ENCODE results near the gene ITGB3.

ITGB3 gene

DNA sequence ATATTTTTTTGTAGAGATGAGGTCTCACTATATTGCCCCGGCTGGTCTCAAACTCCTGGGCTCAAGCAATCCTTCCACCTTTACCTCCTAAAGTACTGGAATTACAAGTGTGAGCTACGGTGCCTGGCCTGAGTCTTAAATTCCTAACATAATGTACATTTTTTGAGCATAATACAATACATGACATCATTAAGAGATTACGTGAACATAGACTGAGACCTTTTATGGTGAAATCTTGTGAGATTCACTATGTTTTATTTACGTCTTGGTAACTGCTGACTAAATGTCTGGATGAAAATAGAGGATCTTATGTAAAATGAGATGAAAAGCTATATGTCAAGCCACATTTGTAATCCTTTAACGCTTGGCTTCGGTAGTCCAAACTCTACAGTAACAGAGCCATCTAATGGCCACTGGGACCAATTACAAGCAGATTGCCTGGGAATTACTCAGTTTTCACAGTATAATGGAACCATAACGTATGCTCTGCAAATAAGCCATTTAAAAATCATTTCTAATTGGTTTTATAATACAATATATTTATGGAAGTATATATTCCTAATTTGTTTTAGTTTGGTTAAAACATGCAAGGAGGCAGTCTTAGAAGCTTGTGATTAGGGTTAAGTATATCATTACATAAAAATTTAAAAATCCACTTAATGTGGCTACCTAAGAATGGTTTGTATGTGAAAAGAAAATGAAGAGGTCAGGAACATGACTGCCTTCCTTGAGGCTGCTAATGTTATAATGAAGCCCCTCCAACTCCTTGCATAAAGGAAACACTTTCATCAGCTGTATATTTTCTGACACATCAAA is 62.0 kb downstream of the ITGB3 start:
- peak; percentile 80 for DNase-seq
- in situ Hi-C loops (cut with HindIII; ENCODE audit: low pct_ligation_motif_present, low pct_unique_long_range_greater_than_20kb, low sequenced_read_pairs) = no loop called here

- no peak for DNase-seq
- in situ Hi-C loops (cut with HindIII; ENCODE audit: low pct_ligation_motif_present, low pct_unique_long_range_greater_than_20kb, low sequenced_read_pairs) = no loop called here
Measured at GRCh38 chr17:47316311-47316710, 62.7 kb downstream of the ITGB3 start.

GRCh38 chr17:47317119-47317518 is 63.5 kb downstream of the ITGB3 start:
- DNase-seq = no peak
- in situ Hi-C loops (cut with HindIII; ENCODE audit: low pct_ligation_motif_present, low pct_unique_long_range_greater_than_20kb, low sequenced_read_pairs) = no loop called here

DNA sequence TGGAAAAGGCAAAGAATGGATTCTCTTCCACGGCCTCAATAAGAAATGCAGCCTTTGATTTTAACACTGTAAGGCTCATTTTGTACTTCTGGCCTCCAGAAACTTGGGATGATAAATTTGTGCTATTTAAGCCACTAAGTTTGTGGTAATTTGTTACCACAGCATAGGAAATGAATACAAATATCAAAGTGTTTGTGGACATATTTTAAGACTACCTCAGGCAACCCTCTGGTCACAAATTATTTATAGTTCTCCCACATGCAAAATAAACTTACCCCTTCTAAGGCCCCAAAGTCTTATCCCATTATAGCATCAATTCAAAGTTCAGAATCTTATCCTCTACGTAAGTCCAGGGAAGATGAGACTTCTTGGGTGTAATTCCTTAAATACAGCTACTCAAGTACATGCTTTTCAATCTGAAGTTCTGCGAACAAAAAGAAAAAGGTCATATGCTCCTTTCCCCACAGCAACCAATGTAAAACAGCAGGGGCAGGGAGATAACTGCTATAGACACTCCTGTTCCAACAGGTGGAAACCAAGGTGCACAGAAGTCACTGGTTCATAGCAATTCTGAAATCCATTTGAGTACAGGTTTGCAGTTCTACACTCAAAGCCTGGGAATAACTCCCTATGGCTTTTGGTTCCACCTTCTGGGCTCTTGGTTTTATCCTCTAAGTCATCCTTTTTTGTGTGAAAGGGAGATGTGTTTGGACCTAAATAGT is 64.7 kb downstream of the ITGB3 start:
- DNase-seq = no peak
- in situ Hi-C loops (cut with HindIII; ENCODE audit: low pct_ligation_motif_present, low pct_unique_long_range_greater_than_20kb, low sequenced_read_pairs) = no loop called here

DNA sequence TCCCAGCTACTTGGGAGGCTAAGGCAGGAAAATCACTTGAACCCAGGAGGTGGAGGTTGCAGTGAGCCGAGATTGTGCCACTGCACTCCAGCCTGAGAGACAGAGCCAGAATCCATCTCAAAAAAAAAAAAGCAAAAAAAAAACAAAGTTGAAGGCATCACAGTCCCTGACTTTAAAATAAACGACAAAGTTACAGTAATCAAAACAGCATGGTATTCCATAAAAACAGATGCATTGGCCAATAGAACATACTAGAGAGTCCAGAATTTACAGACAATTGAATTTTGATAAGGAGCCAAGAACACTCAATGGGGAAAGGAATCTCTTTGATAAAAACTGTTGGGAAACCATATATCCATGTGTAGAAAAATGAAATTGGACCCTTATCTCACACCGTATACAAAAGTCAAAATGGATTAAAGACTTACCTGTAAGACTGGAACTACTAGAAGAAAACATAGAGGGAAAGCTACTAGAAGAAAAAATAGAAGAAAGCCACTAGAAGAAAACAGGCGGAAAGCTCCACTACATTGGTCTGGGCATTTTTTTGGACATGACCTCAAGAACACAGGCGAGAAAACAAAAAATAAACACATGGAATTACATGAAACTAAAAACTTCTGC is 67.4 kb downstream of the ITGB3 start:
- no peak for DNase-seq
- in situ Hi-C loops (cut with HindIII; ENCODE audit: low pct_ligation_motif_present, low pct_unique_long_range_greater_than_20kb, low sequenced_read_pairs) = no loop called here

GRCh38 chr17:47323382-47324223 is 70.0 kb downstream of the ITGB3 start, which contains the start of gene EFCAB13:
Gene EFCAB13 (plus strand): TSS chr17:47323955. CDS start chr17:47328354, 4,399 bp downstream.
- in situ Hi-C loops (cut with HindIII; ENCODE audit: low pct_ligation_motif_present, low pct_unique_long_range_greater_than_20kb, low sequenced_read_pairs) = no loop called here
- peak; percentile 95 for DNase-seq

DNA sequence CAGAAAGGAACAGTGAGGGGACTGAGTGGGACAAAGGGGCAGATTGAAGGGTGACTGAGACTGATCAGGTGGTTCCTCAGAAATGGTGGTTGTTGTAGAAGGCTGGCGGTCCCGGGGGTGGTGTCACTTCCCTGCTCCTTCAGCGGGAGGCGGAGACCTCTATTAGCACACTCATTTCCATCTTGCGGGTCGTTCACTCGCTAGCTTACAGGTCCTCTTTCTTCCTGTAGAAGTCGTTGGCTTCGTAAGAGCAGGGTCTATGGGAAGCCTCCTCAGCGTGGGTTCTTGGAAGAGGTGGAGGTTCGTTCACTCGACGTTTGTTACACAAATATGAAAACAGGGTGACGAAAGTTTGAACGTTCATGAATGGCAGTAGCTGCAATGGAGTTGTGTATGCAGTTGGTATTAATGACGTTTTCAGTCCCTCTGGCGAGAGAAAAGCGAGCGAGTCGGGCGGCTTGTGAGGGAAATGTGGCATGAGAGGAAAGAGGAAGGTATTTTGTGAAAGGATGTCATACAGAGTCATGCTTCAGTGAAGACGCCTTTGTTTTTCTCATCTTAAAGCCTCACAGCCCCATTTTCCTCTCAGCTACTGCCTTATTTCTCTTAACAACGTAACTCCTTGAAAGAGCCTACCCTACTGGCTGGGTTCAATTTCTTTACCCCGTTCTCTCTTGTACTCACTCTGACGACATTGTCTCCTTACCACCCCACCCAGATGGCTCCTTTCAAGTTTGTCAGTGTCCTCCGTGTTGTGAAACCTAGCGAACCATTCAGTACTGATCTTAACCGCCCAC is 70.8 kb downstream of the ITGB3 start:
- peak; percentile 83 for DNase-seq
- in situ Hi-C loops (cut with HindIII; ENCODE audit: low pct_ligation_motif_present, low pct_unique_long_range_greater_than_20kb, low sequenced_read_pairs) = no loop called here

- no peak for DNase-seq
- in situ Hi-C loops (cut with HindIII; ENCODE audit: low pct_ligation_motif_present, low pct_unique_long_range_greater_than_20kb, low sequenced_read_pairs) = no loop called here
Measured at GRCh38 chr17:47325176-47325575, 71.5 kb downstream of the ITGB3 start.

DNA sequence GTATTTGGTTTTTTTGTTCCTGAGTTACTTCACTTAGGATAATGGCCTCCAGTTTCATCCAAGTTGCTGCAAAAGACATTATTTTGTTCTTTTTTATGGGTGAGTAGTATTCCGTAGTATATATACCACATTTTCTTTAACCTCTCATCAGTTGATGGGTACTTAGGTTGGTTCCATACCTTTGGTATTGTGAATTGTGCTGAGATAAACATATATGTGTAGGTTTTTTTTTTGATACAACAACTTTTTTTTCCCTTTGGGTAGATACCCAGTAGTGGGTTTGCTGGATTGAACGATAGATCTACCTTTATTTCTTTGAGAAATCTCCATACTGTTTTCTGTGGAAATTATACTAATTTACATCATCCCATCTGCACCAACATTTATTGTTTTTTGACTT is 76.9 kb downstream of the ITGB3 start:
- in situ Hi-C loops (cut with HindIII; ENCODE audit: low pct_ligation_motif_present, low pct_unique_long_range_greater_than_20kb, low sequenced_read_pairs) = no loop called here
- no peak for DNase-seq

- no peak for DNase-seq
- in situ Hi-C loops (cut with HindIII; ENCODE audit: low pct_ligation_motif_present, low pct_unique_long_range_greater_than_20kb, low sequenced_read_pairs) = no loop called here
Measured at GRCh38 chr17:47332287-47332686, 78.7 kb downstream of the ITGB3 start.

DNA sequence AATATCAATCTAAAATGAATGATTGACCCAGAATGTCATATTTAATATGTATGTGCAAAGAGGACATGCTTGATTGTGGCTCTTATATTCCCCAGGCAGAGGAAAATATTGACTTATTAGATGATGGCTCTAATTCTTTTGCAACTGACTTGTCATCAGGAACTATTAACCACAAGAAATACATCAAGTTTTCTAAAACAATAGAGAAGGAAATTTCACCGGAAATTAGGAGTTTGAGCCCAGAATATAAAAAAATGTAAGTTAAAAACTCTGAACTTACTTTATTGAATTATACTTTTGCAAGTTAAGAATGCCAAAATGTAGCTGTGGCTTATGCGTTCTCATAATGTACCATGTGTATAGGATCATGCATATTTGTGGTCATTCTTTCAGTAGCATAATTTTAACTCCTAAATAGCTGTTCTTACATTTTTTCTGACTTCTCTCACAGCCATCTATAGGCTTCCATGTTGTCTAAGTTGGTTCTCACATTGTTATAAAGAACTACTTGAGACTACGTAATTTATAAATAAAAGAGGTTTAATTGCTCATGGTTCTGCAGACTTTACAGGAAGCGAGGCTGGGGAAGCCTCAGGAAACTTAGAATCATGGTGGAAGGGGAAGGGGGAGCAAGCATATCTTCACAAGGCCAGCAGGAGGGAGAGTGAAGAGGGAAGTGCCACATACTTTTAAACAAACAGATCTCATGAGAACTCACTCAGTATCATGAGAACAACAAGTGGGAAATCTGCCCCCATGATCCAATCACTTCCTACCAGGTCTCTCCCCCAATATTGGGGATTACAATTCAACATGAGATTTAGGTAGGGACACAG is 81.7 kb downstream of the ITGB3 start:
- DNase-seq = no peak
- in situ Hi-C loops (cut with HindIII; ENCODE audit: low pct_ligation_motif_present, low pct_unique_long_range_greater_than_20kb, low sequenced_read_pairs) = no loop called here

DNA sequence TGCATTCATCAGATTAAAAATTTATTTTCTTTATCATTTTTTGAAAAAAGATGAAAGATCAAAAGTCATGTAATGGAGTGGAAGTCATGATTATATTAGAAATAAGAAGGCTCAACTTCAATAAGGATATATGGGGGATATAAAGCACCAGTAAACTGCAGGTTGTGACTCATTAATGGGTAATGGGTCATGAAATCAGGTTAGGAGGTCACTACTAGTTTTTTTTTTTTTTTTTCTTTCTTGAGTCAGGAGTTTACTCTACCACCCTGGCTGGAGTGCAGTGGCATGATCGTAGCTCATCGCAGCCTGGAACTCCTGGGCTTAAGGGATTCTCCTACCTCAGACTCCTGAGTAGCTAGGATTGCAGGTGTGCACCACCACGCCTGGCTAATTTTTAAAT is 84.4 kb downstream of the ITGB3 start:
- in situ Hi-C loops (cut with HindIII; ENCODE audit: low pct_ligation_motif_present, low pct_unique_long_range_greater_than_20kb, low sequenced_read_pairs) = no loop called here
- DNase-seq = peak; percentile 31

DNA sequence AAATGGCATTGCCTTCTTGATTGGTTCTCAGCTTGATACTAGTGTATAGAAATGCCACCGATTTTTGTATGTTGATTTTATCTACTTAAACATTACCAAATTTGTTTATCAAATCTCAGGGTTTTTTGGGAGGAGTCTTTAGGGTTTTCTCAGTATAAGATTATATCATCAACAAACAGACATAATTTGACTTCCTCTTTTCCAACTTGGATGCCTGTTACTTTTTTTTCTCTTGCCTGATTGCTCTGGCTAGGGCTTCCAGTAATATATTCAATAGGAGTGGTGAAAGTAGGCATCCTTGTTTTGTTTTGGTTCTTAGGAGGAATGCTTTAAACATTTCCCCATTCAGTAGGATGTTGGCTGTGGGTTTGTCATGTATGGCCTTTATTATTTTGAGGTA is 99.2 kb downstream of the ITGB3 start:
- in situ Hi-C loops (cut with HindIII; ENCODE audit: low pct_ligation_motif_present, low pct_unique_long_range_greater_than_20kb, low sequenced_read_pairs) = no loop called here
- no peak for DNase-seq

DNA sequence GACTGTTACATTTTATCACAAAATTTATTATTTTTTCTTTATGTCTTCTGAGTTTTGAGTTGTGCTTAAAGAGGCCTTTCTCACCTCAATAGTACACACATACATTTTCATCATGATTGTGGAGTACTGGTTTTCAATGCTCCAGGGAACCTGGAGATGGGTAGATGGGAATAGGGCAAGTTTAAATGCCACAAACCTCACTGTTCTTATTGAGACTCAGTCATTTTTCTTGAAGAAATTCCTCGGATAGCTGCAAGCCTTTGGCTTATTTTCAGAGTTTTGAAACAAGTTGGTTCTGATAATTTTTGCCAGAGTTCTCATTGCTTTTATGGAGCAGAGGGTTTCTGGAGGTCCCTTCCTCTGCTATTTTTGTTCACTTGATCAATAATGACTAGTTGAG is 105.0 kb downstream of the ITGB3 start:
- in situ Hi-C loops (cut with HindIII; ENCODE audit: low pct_ligation_motif_present, low pct_unique_long_range_greater_than_20kb, low sequenced_read_pairs) = no loop called here

More for the DNA sequence above, 105.0 kb downstream of the ITGB3 start:
- DNase-seq = no peak

Data from ACHN (cell line).